ENCODE measurements around the gene RPN2.

DNA sequence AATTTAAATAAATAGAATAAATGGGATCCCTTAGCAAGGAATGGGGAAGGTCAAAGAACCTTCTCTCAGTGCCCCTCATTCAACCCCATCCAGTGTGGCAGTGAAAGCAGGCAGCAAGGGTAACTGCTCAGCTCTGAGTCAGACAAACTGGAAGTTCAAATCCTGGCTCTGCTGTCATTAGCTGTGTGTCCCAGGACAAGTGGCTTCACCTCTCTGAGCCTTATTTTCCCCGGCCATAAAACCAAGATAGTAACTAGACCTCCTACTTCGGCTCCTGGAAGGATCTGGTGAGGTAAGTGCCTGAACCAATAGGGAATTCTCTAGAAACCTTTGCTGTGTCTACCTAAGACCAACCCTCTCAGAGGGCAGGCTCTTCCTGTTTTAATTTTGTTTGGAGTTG is 78.4 kb downstream of the RPN2 start:
- TF ChIP-seq, protein P1, sequence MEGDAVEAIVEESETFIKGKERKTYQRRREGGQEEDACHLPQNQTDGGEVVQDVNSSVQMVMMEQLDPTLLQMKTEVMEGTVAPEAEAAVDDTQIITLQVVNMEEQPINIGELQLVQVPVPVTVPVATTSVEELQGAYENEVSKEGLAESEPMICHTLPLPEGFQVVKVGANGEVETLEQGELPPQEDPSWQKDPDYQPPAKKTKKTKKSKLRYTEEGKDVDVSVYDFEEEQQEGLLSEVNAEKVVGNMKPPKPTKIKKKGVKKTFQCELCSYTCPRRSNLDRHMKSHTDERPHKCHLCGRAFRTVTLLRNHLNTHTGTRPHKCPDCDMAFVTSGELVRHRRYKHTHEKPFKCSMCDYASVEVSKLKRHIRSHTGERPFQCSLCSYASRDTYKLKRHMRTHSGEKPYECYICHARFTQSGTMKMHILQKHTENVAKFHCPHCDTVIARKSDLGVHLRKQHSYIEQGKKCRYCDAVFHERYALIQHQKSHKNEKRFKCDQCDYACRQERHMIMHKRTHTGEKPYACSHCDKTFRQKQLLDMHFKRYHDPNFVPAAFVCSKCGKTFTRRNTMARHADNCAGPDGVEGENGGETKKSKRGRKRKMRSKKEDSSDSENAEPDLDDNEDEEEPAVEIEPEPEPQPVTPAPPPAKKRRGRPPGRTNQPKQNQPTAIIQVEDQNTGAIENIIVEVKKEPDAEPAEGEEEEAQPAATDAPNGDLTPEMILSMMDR (IDR thresholded peaks at IDR 0.05), result no peak
- TF ChIP-seq EP300 (IDR thresholded peaks at IDR 0.05), result no peak

All from gastroesophageal sphincter (tissue), 3 donors.